Left kidney (tissue), 2 donors: ENCODE measurements around the gene GFOD2. TPM values are rescaled to one million over a fixed set of nuclear protein-coding genes. Genes with fewer than 3 reads are reported as not detected.

ENCODE experiments used
- DNase-seq: peaks from one replicate; pipeline ENCODE4 v3.0.0-alpha.2; 2013
- polyA plus RNA-seq: library from polyadenylated mRNA; unstranded; fragments of 120-200 nt; gene quantifications from one replicate; pipeline ENCODE4 v1.2.1, GENCODE V29; 2013; ENCODE audit not compliant: insufficient read length

The GFOD2 gene
- polyA plus RNA-seq, 1 donor, result 19.7 TPM

GRCh38 chr16:67645397-67646121 is 73.6 kb downstream of the GFOD2 start:
- no peak for DNase-seq

DNA sequence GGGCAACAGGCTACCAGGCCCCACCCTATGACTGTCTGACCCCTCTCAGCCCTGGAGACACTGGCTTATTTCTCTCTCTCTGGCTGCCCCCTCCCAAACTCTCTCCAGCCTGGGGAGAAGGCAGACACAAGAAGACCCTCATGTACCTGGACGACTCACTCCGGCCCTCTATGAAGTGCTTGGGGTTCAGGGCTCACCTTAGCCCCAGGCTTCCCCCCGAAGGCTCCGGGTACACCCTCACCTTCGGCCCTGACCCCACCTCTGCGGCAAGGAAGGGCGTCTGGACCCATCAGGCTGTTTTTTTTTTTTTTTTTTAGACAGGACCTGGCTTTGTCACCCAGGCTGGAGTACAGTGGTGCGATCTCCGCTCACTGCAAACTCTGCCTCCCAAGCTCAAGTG is 75.1 kb downstream of the GFOD2 start:
- no peak for DNase-seq

DNA sequence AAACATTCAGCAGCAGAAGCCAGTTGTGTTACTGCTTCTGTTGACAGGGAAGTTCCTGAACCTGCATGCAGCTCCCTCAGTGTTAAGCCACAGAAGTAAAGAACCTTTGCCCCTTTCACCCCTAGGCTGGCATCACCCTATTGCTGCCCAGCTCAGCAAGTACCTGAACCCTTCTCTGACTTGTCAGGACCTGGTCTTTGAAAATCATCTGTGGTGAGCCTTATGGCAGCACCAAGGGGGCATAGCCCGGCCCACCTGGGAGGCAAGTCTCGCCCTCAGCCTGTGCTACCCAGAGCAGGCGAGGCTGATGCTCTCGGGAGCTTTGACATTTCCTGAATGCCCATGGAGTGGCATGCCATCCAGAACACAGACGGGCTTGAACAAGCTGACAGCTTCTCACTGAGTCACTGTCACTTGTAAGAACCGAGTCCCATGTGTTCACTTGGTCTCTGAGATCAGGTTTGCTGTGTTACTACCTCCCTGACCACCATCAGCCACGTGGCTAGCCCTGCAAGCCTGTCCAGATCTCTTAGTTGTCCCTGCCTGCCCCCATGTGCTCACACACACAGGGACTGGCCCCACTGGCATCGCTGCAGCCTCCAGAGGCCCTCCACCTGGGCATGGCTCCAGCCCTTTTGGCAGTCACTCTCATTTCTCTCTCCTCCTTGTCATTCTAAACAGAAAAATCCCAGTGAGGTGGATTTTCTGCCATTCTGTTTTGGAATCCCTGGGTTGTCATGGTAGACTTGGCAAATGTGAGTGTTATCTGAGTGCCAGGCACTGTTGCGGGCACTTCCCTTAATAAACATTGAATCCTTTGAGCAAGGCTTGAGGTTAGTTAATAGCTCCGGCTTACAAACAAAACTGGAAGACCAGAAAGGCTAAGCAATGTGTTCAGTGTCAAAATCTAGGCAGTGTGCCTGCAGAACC is 77.1 kb downstream of the GFOD2 start:
- DNase-seq, result no peak

DNA sequence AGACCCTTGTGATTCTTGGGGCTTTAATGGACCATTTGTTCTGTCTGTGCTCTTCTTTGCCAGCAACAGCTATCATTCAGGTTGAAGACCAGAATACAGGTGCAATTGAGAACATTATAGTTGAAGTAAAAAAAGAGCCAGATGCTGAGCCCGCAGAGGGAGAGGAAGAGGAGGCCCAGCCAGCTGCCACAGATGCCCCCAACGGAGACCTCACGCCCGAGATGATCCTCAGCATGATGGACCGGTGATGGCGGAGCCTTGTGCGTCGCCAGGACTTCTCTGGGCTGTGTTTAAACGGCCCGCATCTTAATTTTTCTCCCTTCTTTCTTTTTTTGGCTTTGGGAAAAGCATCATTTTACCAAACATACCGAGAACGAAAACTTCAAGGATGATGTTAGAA is 81.5 kb downstream of the GFOD2 start:
- no peak for DNase-seq

DNA sequence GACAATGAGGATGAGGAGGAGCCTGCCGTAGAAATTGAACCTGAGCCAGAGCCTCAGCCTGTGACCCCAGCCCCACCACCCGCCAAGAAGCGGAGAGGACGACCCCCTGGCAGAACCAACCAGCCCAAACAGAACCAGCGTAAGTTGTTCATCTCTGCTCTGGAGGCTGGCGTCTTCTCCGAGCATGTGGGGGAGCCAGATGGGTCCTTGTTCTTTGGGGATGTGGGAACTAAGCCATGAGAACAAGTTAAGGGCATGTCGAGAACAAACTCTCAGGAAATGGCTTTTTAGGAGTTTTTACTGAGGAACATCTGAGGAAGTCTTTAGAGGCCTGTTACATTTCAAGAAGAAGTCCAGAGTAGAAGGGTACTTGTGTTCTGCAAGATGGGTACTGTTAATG is 82.4 kb downstream of the GFOD2 start:
- DNase-seq, result no peak

GRCh38 chr16:67632415-67633172 is 86.5 kb downstream of the GFOD2 start:
- no peak for DNase-seq

DNA sequence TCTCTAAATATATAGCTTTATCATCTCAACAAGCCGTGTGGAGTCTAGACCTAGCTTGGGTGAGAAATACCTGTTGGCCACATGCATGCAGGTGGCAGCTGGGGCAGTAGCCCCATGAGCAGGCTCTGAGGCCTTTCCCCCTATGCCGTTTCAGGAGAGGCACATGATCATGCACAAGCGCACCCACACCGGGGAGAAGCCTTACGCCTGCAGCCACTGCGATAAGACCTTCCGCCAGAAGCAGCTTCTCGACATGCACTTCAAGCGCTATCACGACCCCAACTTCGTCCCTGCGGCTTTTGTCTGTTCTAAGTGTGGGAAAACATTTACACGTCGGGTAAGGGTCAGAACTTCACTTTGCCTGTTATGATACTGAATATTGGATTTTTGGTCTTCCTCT is 90.9 kb downstream of the GFOD2 start:
- DNase-seq, result no peak

Other genes with a start within 250 kb of the GFOD2 start
- 83.5 TPM for gene ATP6V0D1, start 238.2 kb downstream of the GFOD2 start, polyA plus RNA-seq
- 0.18 TPM for gene AGRP, start 235.8 kb downstream of the GFOD2 start, polyA plus RNA-seq
- gene RIPOR1, start 190.5 kb downstream of the GFOD2 start, polyA plus RNA-seq, result 112 TPM
- gene CTCF, start 156.8 kb downstream of the GFOD2 start, polyA plus RNA-seq, result 88.3 TPM
- gene CARMIL2, start 74.2 kb downstream of the GFOD2 start, polyA plus RNA-seq, result 1.2 TPM
- gene ACD, start 59.1 kb downstream of the GFOD2 start, polyA plus RNA-seq, result 23.9 TPM
- gene PARD6A, start 58.4 kb downstream of the GFOD2 start, polyA plus RNA-seq, result 2.2 TPM
- gene ENKD1, start 52.6 kb downstream of the GFOD2 start, polyA plus RNA-seq, result 25.8 TPM
- gene C16orf86, start 52.5 kb downstream of the GFOD2 start, polyA plus RNA-seq, result 2.8 TPM
- 29.3 TPM for gene RANBP10, start 87.2 kb upstream of the GFOD2 start, polyA plus RNA-seq
- 7.8 TPM for gene TSNAXIP1, start 87.6 kb upstream of the GFOD2 start, polyA plus RNA-seq
- gene THAP11, start 123.0 kb upstream of the GFOD2 start, polyA plus RNA-seq, result 26.1 TPM
- gene NUTF2, start 127.6 kb upstream of the GFOD2 start, polyA plus RNA-seq, result 128 TPM
- 51.7 TPM for gene CENPT, start 128.4 kb upstream of the GFOD2 start, polyA plus RNA-seq
- 92.2 TPM for gene EDC4, start 153.7 kb upstream of the GFOD2 start, polyA plus RNA-seq
- gene NRN1L, start 165.6 kb upstream of the GFOD2 start, polyA plus RNA-seq, result not detected
- 33.7 TPM for gene PSKH1, start 173.9 kb upstream of the GFOD2 start, polyA plus RNA-seq
- 8.0 TPM for gene CTRL, start 212.5 kb upstream of the GFOD2 start, polyA plus RNA-seq
- gene PSMB10, start 217.5 kb upstream of the GFOD2 start, polyA plus RNA-seq, result 17.3 TPM
- gene LCAT, start 224.8 kb upstream of the GFOD2 start, polyA plus RNA-seq, result 21.9 TPM
- 39.1 TPM for gene SLC12A4, start 249.3 kb upstream of the GFOD2 start, polyA plus RNA-seq